ENCODE measurements around the gene RPL38. TPM values are rescaled to one million over a fixed set of nuclear protein-coding genes. Genes with fewer than 3 reads are reported as not detected.

The RPL38 gene
- total RNA-seq, 1 donor from 2014 or later = 919 TPM

DNA sequence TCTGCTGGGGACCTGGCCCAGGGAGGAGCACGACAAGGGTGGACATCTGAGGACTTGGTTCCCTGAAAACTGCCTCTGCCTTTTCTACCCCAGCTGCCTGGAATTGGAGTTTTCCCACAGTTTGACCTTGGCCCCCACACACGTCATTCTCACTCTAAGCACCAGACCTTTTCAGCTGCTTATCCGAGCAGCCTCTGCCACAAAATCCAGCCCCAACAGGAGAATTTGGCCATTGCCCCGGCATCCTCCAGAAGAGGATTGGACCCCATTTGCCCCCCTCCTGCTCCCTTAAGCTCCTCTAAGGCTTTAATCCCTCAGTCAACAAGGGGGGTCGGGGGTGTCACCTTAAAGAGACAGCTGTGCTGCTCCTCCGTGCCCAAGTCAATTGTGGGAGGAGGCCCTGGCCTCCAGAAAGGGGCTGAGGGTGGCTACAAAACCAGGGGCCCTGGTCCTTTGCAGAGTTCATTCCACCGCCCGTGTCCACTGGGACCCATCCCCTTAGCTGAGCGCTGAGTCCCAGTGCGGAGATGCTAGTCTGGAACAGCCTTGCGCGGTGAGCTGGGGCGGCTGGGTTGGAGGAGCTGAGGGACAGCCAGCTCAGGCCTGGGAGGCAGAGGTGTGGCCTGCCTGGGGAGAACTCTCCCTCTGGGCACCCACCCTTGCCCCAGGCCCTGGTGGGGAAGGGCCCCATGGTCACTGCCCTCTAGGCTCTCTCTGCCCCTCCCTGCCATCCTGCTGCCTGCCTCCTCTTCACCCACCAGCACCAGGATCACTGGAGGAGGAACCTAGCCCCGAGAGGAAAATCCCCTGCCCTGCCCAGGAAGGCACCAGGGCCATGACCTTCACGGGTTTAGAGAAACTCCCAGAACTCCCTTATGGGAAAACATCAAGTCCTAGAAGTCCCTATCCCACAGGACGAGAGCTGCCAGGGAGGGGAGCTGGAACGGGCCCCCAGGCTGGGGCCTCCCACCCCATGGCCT lies 28.7 kb downstream of the RPL38 start:
- no peaks in the 10 kb centered on the region for H3K36me3 ChIP-seq (ENCODE audit: insufficient read depth, low read length)
- no peak for TF ChIP-seq CTCF (IDR thresholded peaks at IDR 0.05; ENCODE audit: insufficient read depth, low read depth, low read length)
- no peak for TF ChIP-seq EZH2 (IDR thresholded peaks at IDR 0.05; ENCODE audit: insufficient read depth, low read length)
- peaks cover 19% of the 10 kb centered on the region for H3K27me3 Mint-ChIP-seq (ENCODE audit: low read depth, unreplicated experiment)
- H3K9me3 Mint-ChIP-seq (ENCODE audit: unreplicated experiment) = peaks cover 2% of the 10 kb centered on the region
- H3K79me2 ChIP-seq (ENCODE audit: insufficient read depth, low read length) = no peaks in the 10 kb centered on the region
- no peak overlapping the region for H3K4me2 ChIP-seq (ENCODE audit: low read length)
- no peak for DNase-seq (ENCODE audit: low read depth)
- no peak overlapping the region for H3K4me3 Mint-ChIP-seq (ENCODE audit: unreplicated experiment)
- FAIRE-seq = no peak
- no peak overlapping the region for H2AFZ ChIP-seq (ENCODE audit: low read depth, low read length)
- H3K27ac Mint-ChIP-seq (ENCODE audit: unreplicated experiment) = no peak overlapping the region
- H3K27me3 ChIP-seq (ENCODE audit: insufficient read depth, low read length) = peaks cover 6% of the 10 kb centered on the region
- H3K36me3 Mint-ChIP-seq (ENCODE audit: low read depth, unreplicated experiment) = peaks cover 8% of the 10 kb centered on the region
- no peaks in the 10 kb centered on the region for H4K20me1 ChIP-seq (ENCODE audit: insufficient read depth, low read length)
- no peak overlapping the region for H3K27ac ChIP-seq (ENCODE audit: low read depth, low read length)
- H3K4me1 Mint-ChIP-seq (ENCODE audit: low read depth, unreplicated experiment) = no peaks in the 10 kb centered on the region
- no peaks in the 10 kb centered on the region for H3K9me3 ChIP-seq (ENCODE audit: insufficient read depth, low read depth, low read length)
- no peaks in the 10 kb centered on the region for H3K4me1 ChIP-seq (ENCODE audit: insufficient read depth, low read length)
- H3K9ac ChIP-seq (ENCODE audit: low read length) = no peak overlapping the region
- H3K4me3 ChIP-seq (ENCODE audit: insufficient read depth, low read depth, low read length) = no peak overlapping the region

- no peak overlapping the region for H3K27ac Mint-ChIP-seq (ENCODE audit: unreplicated experiment)
Measured at GRCh38 chr17:74233937-74234336, 30.5 kb downstream of the RPL38 start.

More at GRCh38 chr17:74233937-74234336, 30.5 kb downstream of the RPL38 start:
- no peak for DNase-seq (ENCODE audit: low read depth)
- Histone ChIP-seq H3K4me2 (ENCODE audit: low read length) (no peak overlapping the region), H3K9ac (ENCODE audit: low read length) (no peak overlapping the region), H3K27me3 (ENCODE audit: insufficient read depth, low read length) (peaks cover 6% of the 10 kb centered on the region), H3K27ac (ENCODE audit: low read depth, low read length) (no peak overlapping the region), H2AFZ (ENCODE audit: low read depth, low read length) (no peak overlapping the region), H3K36me3 (ENCODE audit: insufficient read depth, low read length) (no peaks in the 10 kb centered on the region), H3K4me1 (ENCODE audit: insufficient read depth, low read length) (no peaks in the 10 kb centered on the region), H3K4me3 (ENCODE audit: insufficient read depth, low read depth, low read length) (no peak overlapping the region), H3K79me2 (ENCODE audit: insufficient read depth, low read length) (no peaks in the 10 kb centered on the region), H3K9me3 (ENCODE audit: insufficient read depth, low read depth, low read length) (no peaks in the 10 kb centered on the region), H4K20me1 (ENCODE audit: insufficient read depth, low read length) (no peaks in the 10 kb centered on the region)
- Mint-ChIP-seq H3K4me3 (ENCODE audit: unreplicated experiment) (no peak overlapping the region), H3K9me3 (ENCODE audit: unreplicated experiment) (no peaks in the 10 kb centered on the region), H3K27me3 (ENCODE audit: low read depth, unreplicated experiment) (peaks cover 17% of the 10 kb centered on the region), H3K36me3 (ENCODE audit: low read depth, unreplicated experiment) (peaks cover 6% of the 10 kb centered on the region), H3K4me1 (ENCODE audit: low read depth, unreplicated experiment) (no peaks in the 10 kb centered on the region)
- TF ChIP-seq CTCF (IDR thresholded peaks at IDR 0.05; ENCODE audit: insufficient read depth, low read depth, low read length) = no peak
- TF ChIP-seq EZH2 (IDR thresholded peaks at IDR 0.05; ENCODE audit: insufficient read depth, low read length) = no peak
- FAIRE-seq = no peak
